IPS DF 6.9 (cell line): ENCODE results near the gene PRDM15.

ENCODE experiments used
- DNase-seq: peaks from one replicate; pipeline ENCODE4 v3.0.0-alpha.2; 2013; ENCODE audit warnings: low read depth, low spot score
- H3K27ac ChIP-seq: one replicate; pipeline ENCODE4 v1.5.1; 2013; ENCODE audit warnings: low read length, control low read depth
- H3K27me3 ChIP-seq: 2 replicates; pipeline ENCODE4 v1.6.1; 2013; ENCODE audit warnings: mild to moderate bottlenecking, low read length; ENCODE audit not compliant: control insufficient read depth, insufficient read depth
- H3K36me3 ChIP-seq: 2 replicates; pipeline ENCODE4 v1.6.1; 2013; ENCODE audit warnings: low read length; ENCODE audit not compliant: control insufficient read depth, insufficient read depth
- H3K4me1 ChIP-seq: 2 replicates; pipeline ENCODE4 v1.6.1; 2013; ENCODE audit warnings: low read length; ENCODE audit not compliant: control insufficient read depth, insufficient read depth
- H3K4me3 ChIP-seq: 2 replicates; pipeline ENCODE4 v1.5.1; 2013; ENCODE audit warnings: mild to moderate bottlenecking, low read length
- H3K9me3 ChIP-seq: 2 replicates; pipeline ENCODE4 v1.6.1; 2013; ENCODE audit warnings: low read length, inconsistent platforms; ENCODE audit not compliant: control insufficient read depth, insufficient read depth
- WGBS: extraction: QIAGEN DNeasy Blood & Tissue Kit; methylation state at CpG from one replicate; pipeline ENCODE4 v1.1.7; 2013; ENCODE audit warnings: mixed read lengths, missing lambda C conversion rate; ENCODE audit not compliant: insufficient read length, insufficient coverage; 5-methylcytosine and 5-hydroxymethylcytosine counted together

The PRDM15 gene

GRCh38 chr21:41817228-41817627 lies 61.9 kb downstream of the PRDM15 start:
- Histone ChIP-seq H3K9me3 (no peaks in the 10 kb centered on the region), H3K27me3 (no peaks in the 10 kb centered on the region), H3K4me3 (no peak overlapping the region), H3K36me3 (peaks cover 3% of the 10 kb centered on the region; the same call in 1 of the 2 replicates), H3K27ac (no peak overlapping the region), H3K4me1 (no peaks in the 10 kb centered on the region)
- WGBS, result no CpG with 5 or more reads among the region's 3 CpGs
- peak; percentile 13 for DNase-seq

DNA sequence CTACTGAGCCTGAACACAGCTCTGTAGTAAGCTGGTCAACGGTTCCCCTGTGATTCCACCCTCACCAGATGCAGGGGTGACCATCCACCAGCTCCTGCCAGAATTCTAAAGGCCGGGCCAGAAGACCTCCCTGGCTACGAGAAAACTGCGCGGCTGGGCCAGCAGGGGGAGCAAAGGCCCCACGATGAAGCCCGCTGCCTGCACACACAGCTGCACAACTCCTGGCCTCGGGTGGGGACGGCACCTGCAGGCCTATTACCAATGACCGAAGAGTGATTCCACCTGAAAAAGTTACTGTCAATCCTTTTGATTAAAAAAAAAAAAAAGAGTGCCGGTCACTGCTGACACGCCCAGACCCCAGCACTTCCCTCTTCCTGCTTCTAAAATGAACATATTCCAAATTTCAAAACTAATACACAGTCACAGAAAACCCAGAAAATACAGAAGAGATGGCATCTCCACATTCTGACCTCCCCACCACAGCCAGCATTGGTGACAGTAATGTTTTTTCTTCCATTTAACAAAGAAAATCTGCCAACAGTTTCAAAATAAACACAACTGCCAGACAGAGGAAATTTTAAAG lies 62.5 kb downstream of the PRDM15 start:
- H3K4me1 ChIP-seq, result no peaks in the 10 kb centered on the region

GRCh38 chr21:41815652-41816582 lies 63.2 kb downstream of the PRDM15 start:
- Histone ChIP-seq H3K27ac (no peak overlapping the region), H3K4me3 (no peak overlapping the region), H3K27me3 (no peaks in the 10 kb centered on the region), H3K36me3 (peaks cover under 1% of the 10 kb centered on the region; the same call in 1 of the 2 replicates), H3K4me1 (no peaks in the 10 kb centered on the region), H3K9me3 (no peaks in the 10 kb centered on the region)
- no peak for DNase-seq
- WGBS, result no CpG with 5 or more reads among the region's 50 CpGs

More for the DNA sequence above, 62.5 kb downstream of the PRDM15 start:
- WGBS, result no CpG with 5 or more reads among the region's 12 CpGs
- no peaks in the 10 kb centered on the region for H3K27me3 ChIP-seq
- H3K36me3 ChIP-seq, result peaks cover 3% of the 10 kb centered on the region; the same call in 1 of the 2 replicates
- H3K4me3 ChIP-seq, result no peak overlapping the region
- no peak overlapping the region for H3K27ac ChIP-seq
- DNase-seq, result peak; percentile 18
- H3K9me3 ChIP-seq, result no peaks in the 10 kb centered on the region

DNA sequence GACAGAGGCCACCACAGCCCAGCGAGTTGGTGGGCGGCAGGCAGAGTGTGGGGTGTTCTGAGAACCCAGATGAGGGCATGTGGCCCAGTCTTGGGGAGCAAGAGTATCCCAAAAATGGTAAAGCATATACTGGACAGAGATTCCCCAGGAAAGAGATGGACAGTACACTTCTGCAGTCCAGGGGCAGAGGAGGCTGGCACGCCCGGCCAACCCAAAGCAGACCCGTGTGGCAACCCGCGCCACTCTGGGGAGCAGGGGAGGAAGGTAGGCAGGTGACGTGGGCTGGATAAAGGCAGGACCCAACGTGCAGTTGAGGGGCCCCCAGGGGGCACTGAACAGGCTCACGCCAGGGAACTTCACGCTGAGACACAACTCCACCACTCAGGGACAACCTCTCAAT lies 65.9 kb downstream of the PRDM15 start:
- no peaks in the 10 kb centered on the region; the same call in 1 of the 2 replicates for H3K36me3 ChIP-seq

DNA sequence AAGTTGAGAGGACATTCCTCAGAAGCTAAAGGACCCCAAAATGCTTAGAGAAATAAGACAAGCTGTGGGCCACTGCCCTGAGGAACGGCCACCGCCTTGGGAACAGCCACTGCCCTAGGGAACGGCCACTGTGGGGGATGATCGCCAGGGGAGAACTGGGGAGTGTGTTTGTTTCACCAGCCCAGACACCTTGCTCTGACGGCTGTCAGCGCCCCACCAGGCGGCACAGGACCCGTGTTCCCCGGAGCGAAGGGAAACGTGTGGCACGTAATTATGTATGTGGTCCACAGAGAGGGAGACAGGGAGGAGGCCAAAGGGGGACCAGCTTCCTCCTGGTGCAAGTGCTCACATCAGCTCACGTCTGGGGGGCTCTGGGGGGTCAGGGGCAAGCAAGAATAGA lies 66.5 kb downstream of the PRDM15 start:
- Histone ChIP-seq H3K36me3 (no peaks in the 10 kb centered on the region; the same call in 1 of the 2 replicates), H3K27ac (no peak overlapping the region), H3K4me3 (no peak overlapping the region), H3K4me1 (no peaks in the 10 kb centered on the region), H3K27me3 (no peaks in the 10 kb centered on the region), H3K9me3 (no peaks in the 10 kb centered on the region)
- DNase-seq, result no peak
- no CpG with 5 or more reads among the region's 13 CpGs for WGBS

More for the DNA sequence above, 65.9 kb downstream of the PRDM15 start:
- DNase-seq, result no peak
- no CpG with 5 or more reads among the region's 11 CpGs for WGBS
- Histone ChIP-seq H3K9me3 (no peaks in the 10 kb centered on the region), H3K4me1 (no peaks in the 10 kb centered on the region), H3K27me3 (no peaks in the 10 kb centered on the region), H3K4me3 (no peak overlapping the region), H3K27ac (no peak overlapping the region)

GRCh38 chr21:41810597-41810932 lies 68.6 kb downstream of the PRDM15 start:
- Histone ChIP-seq H3K36me3 (no peaks in the 10 kb centered on the region), H3K4me1 (no peaks in the 10 kb centered on the region), H3K4me3 (no peak overlapping the region), H3K27ac (no peak overlapping the region), H3K9me3 (no peaks in the 10 kb centered on the region), H3K27me3 (no peaks in the 10 kb centered on the region)
- no peak for DNase-seq
- no CpG with 5 or more reads among the region's 13 CpGs for WGBS

GRCh38 chr21:41809891-41810596 lies 69.1 kb downstream of the PRDM15 start:
- Histone ChIP-seq H3K27ac (no peak overlapping the region), H3K4me1 (no peaks in the 10 kb centered on the region), H3K36me3 (no peaks in the 10 kb centered on the region), H3K27me3 (no peaks in the 10 kb centered on the region), H3K4me3 (no peak overlapping the region), H3K9me3 (no peaks in the 10 kb centered on the region)
- no CpG with 5 or more reads among the region's 34 CpGs for WGBS
- DNase-seq, result no peak

GRCh38 chr21:41808846-41809245 lies 70.3 kb downstream of the PRDM15 start:
- Histone ChIP-seq H3K4me1 (no peaks in the 10 kb centered on the region), H3K9me3 (no peaks in the 10 kb centered on the region), H3K27me3 (no peaks in the 10 kb centered on the region), H3K36me3 (no peaks in the 10 kb centered on the region), H3K27ac (no peak overlapping the region), H3K4me3 (no peak overlapping the region)
- no peak for DNase-seq
- no CpG with 5 or more reads among the region's 22 CpGs for WGBS

DNA sequence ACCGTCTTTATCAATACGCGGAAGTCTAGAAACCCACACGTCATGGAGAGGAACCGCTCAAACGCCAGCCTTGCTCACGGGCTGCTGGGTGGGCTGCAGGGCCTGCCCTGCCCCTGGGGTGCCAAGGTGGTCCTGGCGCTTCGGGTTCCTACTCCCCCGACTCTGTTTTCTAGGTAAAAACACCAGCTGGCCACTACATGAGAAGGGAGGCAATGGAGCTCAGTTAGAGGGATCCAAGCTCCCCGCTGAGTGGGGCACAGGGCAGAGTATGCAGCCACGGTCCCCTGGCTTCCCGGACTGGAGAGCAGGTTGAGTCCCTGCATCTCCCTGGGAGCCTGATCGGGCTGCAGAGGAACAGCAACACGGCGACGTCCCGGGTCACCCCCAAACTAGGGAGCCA lies 71.0 kb downstream of the PRDM15 start:
- WGBS, result no CpG with 5 or more reads among the region's 18 CpGs
- no peaks in the 10 kb centered on the region for H3K4me1 ChIP-seq
- no peak overlapping the region for H3K27ac ChIP-seq
- H3K36me3 ChIP-seq, result no peaks in the 10 kb centered on the region
- no peak overlapping the region for H3K4me3 ChIP-seq
- no peak for DNase-seq
- no peaks in the 10 kb centered on the region for H3K9me3 ChIP-seq
- H3K27me3 ChIP-seq, result no peaks in the 10 kb centered on the region

GRCh38 chr21:41806773-41807172 lies 72.4 kb downstream of the PRDM15 start:
- no CpG with 5 or more reads among the region's 4 CpGs for WGBS
- Histone ChIP-seq H3K36me3 (0 out of 2 replicates have a peak, but pooled peaks cover 2% of the 10 kb centered on the region), H3K4me3 (no peak overlapping the region), H3K4me1 (no peaks in the 10 kb centered on the region), H3K27ac (no peak overlapping the region), H3K9me3 (no peaks in the 10 kb centered on the region), H3K27me3 (no peaks in the 10 kb centered on the region)
- no peak for DNase-seq
